ENCODE results near the gene CAPZB.

Gene CAPZB

DNA sequence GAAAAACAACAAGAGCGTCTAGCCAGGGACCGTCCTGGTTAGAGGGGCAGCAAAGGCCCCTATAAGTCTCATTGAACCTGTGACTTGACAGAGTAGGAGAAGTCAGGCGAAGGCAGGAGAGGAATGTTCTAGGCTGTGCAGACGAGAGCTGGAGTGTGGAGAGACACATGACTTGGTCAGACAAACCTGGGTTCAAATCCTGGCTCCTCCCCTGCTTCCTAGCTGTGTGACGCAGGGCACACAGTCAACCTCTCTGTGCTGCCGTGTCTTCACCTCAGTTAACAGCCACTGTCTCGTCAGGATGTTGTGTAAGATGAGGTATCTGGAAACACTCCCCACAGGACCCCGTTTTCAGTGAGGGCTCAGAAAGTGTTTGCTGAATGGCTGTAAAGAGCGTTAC lies 157.6 kb downstream of the CAPZB start:
- no peak for DNase-seq (ENCODE audit: low read depth)

DNA sequence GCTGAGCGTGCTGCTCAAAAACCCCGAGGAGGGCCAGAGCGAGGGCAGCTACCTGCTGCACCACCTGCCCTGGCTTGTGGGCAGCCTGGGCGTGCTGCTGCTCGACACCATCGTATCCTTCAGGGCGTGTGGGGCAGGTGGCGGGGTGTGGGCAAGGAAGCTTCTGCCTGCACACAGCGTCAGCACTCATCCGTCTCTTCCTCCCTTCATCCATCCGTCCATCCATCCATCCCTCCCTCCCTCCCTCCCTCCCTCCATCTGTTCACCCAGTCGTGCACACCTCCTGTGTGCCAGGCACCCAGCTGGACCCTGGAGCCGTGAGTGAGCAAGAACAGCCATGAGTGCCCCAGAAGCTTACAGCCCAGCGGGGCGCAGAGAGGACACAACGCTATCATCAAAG lies 158.0 kb downstream of the CAPZB start:
- DNase-seq (ENCODE audit: low read depth) = no peak

DNA sequence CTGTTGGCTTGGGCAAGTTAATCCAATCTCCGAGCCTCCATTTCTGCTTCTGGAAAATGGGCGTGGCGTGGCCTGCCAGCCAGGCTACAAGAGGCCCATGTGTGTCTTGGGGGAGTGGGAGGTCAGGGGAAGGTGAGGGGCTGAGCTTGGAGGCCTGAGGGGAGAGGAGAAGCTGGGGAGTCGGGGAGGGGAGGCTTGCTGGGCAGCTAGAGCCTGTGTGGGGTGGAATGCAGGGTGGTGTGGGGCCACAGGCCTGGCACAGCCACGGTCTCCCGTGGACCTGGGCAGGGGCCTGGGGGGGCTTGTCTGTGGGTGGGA lies 158.6 kb downstream of the CAPZB start:
- DNase-seq (ENCODE audit: low read depth) = no peak

DNA sequence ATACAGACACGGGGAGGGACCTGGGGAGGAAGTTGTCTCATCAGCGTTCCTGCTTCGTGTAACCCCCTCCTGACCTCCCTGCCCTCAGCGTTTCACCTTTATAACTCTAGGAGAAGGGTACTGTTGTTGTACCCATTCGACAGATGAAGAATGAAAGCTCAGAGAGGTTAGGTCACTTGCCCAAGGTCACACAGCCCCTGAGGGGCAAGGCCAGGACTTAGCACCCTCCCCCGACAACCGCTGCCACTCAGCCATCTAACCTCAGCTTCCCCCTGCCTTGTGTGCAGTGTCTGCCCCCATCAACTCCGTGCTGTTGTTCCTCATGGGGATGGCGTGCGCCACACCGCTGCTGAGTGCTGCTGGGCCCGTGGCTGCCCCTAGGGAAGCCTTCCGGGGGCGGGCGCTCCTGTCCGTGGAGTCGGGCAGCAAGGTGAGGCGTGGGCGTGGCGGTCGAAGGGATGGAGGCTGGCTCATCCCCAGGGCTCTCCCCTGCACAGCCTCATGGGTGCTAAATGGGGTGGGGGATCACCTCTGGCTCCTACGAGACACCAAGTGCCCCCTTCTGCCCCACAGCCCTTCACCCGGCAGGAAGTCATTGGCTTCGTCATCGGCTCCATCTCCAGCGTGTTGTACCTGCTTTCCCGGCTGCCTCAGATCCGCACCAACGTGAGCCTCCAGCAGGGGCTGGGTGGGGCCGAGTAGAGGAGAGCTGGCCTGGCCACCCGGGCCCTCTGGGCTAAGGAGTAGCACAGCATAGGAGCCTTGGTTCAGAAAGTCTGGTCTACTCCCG lies 159.2 kb downstream of the CAPZB start:
- DNase-seq (ENCODE audit: low read depth) = no peak

DNA sequence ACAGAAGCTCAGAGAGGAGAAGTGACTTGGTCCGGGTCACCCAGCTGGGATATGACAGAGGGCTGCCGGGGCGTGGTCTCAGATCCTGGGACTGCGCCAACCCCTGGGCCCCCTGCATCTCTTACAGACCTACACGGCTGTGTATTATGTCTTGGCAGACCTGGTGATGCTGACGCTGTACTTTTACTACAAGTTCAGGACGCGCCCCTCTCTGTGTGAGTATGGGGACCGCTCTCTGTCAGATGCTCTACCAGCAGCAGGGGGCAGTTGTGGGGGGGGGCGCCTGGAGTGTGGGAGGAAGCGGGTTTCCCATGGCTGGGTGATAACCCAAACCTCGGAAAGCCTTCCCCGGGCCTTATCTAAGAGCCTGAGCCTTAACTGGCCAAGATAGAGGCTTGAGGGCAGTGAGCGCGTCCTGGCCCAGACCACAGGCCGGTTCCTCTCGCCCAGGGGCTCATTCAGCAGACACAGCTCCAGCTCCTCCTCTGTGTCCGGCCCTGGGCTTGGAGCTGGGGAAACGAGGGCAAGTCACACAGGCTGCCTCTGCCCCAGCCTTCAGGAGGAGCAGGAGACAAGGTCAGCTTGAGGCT lies 159.9 kb downstream of the CAPZB start:
- no peak for DNase-seq (ENCODE audit: low read depth)

DNA sequence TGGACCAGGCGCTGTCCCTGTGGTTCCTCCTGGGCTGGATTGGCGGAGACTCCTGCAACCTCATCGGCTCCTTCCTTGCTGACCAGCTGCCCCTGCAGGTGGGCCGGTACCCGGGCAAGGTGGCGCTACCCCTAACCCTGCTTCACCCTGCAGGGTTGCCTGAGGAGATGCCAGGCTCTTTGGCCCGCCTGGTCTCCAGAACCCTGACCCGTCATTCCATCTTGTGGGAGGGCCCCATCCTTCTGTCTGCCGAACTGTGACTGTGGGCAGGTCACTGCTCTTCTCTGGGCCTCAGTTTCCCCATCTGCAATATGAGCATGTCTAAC lies 160.7 kb downstream of the CAPZB start:
- DNase-seq (ENCODE audit: low read depth) = no peak

DNA sequence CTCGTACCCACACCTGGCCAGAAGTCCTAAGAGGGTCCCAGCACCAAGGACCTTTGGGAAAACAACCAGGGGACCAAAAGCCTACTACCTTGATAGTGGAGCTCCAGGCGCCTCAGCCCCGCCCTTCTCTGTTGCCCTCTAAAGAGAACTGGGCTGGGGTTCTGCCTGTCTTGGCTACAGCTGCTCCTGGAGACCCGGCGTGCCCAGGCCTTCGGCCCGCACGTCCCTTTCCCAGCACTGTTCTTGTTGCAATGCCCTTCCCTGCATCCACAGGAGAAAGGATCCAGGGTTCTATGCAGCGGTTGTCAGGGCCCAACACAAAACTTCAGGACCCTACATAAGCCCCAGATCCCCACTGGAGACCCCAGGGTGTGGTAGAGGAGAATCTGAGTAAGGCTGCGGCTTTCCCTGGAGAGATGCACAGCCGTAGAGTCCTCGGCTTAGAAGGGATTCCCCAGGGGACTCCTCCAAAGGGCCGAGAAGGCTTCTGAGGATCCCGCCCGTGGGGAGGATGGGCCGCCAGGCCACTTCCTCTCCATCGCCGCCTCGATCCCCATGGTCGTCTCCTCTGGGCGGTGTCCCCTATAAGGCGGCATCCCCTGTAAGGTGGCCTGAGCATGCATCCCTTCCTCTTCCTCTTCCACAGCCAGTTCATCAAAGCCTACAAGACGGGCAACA lies 161.2 kb downstream of the CAPZB start:
- DNase-seq (ENCODE audit: low read depth) = no peak

DNA sequence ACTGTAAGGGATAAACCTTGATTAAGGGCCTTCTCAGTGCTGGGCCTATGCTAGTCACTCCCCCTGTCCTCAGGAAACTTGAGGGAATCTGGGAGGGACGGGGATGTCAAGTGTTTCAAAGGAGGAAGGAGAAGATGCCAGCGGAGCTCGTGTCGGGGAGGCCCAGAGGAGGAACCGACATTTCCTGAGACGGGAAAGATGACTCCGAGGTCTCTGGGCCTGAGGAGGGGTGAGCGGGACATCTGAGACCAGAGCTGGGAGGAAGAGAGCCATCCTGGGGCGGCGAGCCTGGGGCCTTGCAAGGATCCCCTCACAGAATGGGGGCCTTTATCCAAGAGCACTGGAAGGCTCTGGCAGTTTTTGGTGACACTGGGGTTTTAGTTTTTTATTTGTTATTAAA lies 162.9 kb downstream of the CAPZB start:
- no peak for DNase-seq (ENCODE audit: low read depth)

DNA sequence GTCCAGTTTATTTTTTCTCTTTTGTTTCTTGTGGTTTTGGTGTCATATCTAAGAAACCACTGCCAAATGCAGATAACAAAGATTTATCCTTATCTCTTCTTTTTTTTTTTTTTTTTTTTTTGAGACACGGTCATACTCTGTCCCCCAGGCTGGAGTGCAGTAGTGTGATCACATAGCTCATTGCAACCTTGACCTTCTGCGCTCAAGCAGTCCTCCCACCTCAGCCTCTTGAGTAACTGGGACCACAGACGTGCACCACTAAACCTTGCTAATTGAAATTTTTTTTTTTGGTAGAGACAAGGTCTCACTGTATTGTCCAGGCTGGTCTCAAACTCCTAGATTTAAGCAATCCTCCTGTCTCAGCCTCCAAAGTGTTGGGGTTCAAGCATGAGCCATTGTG lies 164.3 kb downstream of the CAPZB start:
- no peak for DNase-seq (ENCODE audit: low read depth)

DNA sequence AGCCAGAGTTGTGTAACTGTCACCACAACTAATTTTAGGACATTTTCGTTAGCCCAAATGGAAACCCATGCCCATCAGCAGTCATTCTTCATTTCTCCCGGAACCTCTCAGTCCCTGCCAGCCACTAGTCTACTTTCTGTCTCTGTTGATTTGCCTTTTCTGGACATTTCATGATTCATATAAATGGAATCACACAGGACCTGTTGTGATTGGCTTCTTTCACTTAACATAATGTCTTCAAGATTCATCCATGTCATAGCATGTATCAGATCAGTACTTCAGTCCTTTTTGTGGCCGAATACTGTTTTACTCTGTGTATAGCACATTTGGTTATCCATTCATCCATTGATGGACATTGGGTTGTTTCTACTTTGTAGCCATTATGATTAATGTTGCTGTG lies 166.1 kb downstream of the CAPZB start:
- no peak for DNase-seq (ENCODE audit: low read depth)

DNA sequence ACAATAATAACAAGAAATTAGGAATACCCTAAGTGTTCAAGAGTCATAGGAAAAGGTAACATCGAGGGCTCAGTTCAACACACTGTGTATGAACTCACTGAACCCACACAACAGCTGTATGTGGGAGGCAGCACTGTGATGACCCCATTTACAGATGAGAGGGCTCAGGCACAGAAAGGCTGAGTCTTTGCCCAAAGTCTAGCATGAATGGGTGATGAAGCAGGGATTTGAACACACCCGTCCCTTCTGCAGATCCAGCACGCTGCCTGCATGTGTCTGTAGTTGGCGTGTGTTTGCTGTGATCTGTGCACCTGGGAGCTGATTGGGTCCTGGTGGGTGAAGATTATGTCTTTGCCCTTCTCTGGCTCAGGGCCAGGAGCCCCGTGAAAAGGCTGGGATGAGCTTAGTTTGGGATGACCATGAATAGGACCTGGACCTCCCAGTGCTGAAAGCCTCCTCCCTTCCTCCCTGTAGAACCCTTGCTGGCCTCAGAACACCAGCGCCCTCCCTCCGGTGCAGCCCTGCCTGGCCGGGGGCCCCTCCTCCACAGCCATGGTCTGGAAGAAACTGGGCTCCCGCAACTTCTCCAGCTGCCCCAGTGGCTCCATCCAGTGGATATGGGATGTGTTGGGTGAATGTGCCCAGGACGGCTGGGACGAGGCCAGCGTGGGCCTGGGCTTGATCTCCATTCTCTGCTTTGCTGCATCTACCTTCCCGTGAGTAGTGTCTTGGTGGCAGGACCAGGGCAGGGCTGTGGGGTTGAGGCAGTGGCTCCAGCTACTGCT lies 168.0 kb downstream of the CAPZB start:
- DNase-seq (ENCODE audit: low read depth) = no peak

DNA sequence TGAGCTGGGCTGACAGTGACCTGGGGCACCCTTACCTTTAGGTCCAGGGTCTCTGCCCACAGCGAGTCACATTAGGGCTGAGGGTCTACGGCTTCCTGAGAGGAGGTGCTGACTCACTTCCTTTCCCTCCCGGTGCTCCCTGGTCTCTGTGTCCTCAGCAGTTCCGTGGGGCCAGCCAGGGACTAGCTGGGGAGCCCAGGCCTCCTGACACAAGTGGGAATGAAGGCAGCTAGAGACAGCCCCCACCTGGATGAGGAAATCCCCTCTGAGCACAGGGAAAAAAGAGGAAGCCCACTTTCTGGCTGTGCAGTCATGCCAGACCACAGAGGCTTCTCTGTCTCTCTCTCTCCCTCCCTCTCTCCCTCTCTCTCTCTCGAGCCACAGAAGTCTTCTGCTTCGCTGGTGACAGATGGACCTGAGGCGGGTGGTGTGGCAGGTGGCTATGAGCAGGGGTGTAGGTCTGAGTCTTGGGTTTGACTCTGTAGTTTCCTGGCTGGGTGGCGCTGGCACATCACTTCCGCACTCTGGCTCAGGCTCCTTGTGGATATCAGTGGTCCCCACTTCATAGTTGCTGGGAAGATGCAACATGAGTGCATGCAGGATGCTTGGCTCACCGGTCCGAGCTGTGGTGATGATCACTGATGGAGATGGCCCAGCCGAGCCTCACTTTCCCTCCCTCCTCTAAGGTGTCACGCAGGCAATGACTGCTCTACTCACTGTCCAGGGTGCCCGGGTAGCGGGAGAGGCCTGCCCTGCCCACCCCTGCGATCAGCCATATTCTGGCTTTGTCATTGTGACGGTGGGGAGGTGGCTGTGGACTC lies 169.8 kb downstream of the CAPZB start:
- no peak for DNase-seq (ENCODE audit: low read depth)

DNA sequence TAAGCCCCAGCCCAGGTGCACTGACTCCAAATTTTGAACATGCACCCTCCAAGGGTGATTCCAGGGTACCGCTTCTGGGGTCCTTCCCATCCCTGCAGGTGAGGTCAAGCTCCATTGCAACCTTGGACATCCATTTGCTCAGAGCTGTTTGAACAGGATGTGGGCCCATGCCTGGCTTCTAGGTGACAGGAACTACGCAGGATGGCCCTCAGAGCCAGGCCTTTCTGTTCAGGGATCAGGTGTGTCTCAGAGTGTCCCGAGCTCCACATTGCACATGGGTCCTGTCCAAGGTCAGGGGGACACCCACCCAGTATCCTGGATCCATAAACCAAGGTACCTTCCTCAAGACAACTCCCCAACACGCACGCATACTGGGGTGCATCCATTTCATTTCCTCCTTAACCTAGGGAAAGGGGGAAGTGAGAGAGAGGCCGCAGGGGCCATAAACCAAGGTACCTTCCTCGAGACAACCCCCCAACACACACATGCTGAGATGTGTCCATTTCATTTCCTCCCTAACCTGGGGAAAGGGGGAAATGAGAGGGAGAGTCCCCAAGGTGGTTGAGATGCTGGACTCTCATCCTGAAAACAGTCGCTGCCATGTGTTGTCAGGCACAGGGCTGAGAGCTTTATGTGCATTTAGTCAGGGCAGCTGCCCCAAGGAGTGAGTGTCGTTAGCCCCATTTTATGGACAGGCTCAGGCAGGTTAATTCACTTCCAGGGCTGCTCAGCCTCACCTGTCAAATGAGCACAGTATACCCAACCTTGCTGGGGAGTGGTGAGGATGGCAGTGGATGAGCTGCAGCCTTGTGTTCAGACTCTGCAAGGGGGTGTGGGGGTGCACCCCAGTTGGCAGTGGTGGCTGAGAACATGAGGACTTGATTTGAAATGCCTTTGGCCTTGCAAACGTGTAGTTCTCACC lies 171.1 kb downstream of the CAPZB start:
- no peak for DNase-seq (ENCODE audit: low read depth)

DNA sequence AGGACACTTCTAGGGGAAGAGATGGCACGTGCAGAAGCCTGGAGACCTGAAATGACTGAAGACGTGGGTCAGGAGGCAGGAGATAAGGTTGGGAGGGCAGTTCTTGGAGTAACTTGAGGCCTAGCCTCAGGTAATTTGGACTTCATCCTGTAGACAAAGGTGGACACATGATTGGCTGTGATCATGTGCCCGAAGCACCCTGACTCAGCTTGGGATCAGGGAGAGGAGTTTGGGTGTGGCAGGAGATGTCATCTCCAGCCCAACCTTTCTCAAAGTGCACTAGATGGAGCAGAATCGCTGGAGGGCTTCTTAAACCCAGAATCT lies 171.7 kb downstream of the CAPZB start:
- DNase-seq (ENCODE audit: low read depth) = no peak

DNA sequence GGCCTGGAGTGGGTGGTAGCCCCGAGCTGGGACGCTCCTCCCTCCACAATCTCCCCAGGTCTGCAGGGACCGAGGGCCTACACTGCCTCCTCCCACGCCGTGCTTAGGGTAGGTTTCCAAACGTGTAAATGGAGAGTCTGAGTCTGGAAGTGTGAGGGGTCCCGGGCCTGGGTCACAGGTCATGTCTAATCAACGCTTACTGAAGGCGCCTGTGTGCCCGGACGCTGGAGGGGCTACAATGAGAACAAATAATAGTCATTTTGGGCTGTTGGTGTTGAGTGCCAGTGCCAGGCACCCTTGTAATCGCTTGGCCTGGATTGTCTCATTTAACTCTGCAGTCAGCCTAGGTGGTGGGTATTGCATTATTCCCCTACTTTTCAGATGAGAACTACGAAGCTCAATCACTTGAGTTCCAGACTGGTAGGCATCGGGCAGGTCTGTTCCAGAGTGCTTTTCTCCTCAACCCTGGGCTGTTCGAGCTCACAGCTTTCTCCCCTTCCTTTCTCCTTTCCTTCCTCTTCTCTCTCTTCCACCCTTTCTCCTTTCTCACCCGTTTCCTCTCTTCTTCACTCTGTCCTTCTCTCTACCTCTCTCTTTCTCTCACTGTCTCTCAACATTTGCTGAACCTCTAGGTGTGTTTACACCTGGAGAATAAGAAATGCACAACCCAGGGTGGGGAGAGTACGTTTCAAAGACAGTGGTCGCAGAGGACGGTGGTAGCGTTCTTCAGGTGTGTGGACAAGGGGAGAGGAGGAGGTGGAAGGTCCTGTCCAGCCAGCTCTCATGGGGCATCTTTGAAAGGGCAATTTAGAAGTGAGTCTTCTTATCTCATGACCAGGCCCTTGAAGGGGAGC lies 172.3 kb downstream of the CAPZB start:
- no peak for DNase-seq (ENCODE audit: low read depth)

DNA sequence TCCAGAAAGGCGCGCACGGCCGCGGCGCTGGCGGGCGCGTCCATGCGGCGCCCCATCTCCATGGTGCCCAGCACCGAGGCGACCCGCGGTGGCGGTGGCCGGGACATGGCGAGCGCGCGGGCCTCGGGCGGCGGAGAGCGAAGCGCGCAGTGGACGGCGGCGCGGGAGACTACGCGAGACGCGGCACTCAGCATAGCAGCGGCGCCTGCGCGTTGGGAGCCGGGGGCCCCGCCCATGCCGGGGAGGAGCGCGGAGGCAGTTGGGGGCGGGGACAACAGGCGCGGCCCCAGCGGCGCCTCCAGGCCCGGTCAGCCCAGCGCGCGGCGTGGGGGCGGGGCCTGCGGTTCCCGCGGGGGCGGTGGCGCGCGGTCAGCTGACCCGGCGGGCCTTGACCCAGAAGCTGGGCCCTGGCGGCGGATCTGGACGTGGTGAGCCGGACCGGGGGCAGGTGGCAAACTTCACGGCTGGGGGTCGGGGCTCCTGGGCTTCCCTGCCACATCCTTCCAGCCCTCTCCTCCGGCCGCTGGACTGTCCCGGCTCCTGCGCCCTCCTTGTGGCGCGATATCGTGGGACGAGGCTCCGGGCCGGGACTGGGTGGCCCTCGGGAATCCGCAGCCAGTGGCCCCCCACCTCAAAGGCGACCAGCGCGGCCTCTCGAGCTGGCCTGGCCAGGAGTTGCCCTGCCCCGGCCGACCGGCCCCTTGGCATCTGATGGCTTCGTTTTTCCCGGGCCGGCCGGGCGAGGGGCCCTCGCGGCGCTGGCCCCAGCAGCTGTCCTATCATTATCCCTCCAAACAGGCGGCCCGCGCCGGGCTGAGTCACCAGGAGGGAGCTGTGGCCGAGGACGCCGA lies 173.2 kb downstream of the CAPZB start, which contains the start of the genes AKR7A2 and SLC66A1:
AKR7A2 (minus strand) TSS at position 214 of the 851 bp plus-strand sequence; CDS start at position 194, 20 bp downstream.
SLC66A1 (plus strand) TSS at position 396 of the 851 bp plus-strand sequence. CDS start 5,352 bp downstream, outside the sequence.
- peak; percentile 77 for DNase-seq (ENCODE audit: low read depth)

DNA sequence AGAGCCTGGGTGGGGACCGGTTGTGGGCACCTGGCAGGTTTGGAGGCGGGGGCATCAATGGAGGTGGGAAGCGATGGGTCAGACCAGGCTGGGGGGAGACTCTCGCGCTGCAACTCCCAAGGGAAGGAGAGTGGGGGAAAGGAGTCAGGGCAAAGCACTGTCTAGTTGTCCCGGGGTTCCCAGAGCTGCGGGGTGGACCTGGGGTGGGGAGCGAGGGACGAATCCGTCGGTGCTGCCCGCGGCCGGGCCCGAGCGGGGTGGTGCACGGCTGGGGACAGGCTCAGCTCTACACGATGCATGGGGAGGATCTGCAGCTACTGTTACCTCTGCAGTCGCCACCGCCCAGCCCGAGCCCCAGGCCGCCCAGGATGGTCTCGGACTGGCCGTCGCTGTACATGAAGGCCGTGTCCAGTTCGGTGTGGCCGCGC lies 173.8 kb downstream of the CAPZB start:
- no peak for DNase-seq (ENCODE audit: low read depth)

DNA sequence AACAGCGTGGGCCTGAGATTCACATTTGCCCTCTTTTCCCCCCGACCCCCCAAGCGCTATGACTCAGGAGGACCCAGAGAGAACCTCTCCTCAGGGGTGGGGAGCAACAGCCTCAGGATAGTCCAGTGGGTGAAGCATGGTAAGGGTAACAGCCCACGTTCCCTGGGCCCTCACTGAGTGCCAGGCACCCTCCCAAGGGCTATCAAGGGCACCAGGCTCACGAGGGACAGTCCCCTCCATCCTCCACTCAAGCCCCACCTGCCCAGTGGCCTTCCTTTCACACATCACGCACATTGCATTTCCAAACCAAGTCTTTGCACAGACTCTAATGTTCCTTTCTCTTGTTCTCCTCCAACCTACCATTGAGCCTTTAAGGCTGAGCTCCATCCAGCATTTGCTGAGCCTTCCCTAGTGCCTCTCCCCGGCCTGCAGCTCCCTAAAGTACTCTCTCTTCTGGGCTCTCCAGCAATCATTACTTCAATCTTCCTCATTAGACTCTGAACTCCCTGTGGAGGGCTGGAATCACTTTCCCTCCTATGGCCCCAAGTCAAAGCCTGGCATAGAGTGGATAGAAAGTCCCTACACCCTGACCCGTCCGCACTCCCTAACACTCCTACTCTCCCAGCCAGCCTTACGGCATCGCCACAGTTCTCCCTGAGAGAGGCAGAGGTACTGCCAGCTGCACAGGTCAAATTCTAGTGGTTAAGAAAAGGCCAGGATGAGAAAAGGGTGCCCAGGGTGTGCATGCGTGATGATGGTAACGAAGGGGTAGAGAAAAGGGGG lies 174.4 kb downstream of the CAPZB start:
- DNase-seq (ENCODE audit: low read depth) = no peak

Measured in stimulated activated CD8-positive, alpha-beta memory T cell treated with anti-CD3 and anti-CD28 coated beads, Interleukin-7, amount 100 ng/mL, for 24 hours (primary cell).